ENCODE data around the gene HARBI1.

Gene HARBI1

GRCh38 chr11:46631676-46632075, 14.6 kb upstream of the HARBI1 start:
- H4K20me1 ChIP-seq (ENCODE audit: insufficient read depth, low read length) = no peaks in the 10 kb centered on the region
- H3K4me1 ChIP-seq (ENCODE audit: insufficient read depth, low read length) = no peaks in the 10 kb centered on the region
- no peaks in the 10 kb centered on the region for H3K27me3 ChIP-seq (ENCODE audit: insufficient read depth, low read length, poor library complexity)
- ATAC-seq (ENCODE audit: insufficient read depth, low read depth) (no peak), DNase-seq (no peak)
- H2AFZ ChIP-seq (ENCODE audit: low read depth, low read length) = no peak overlapping the region
- H3K4me2 ChIP-seq (ENCODE audit: insufficient read depth, low read length) = no peak overlapping the region
- H3K9ac ChIP-seq (ENCODE audit: low read depth, low read length) = no peak overlapping the region
- TF ChIP-seq EZH2 (IDR thresholded peaks at IDR 0.05; ENCODE audit: borderline replicate concordance, low read depth, low read length, severe bottlenecking) = no peak
- no peak for TF ChIP-seq CTCF (IDR thresholded peaks at IDR 0.05; ENCODE audit: borderline replicate concordance, extremely low read depth, low read length, poor library complexity, severe bottlenecking)
- peaks cover 50% of the 10 kb centered on the region for H3K36me3 ChIP-seq (ENCODE audit: insufficient read depth, low read length)
- H3K79me2 ChIP-seq (ENCODE audit: insufficient read depth, low read length) = peaks cover 39% of the 10 kb centered on the region
- no peak overlapping the region for H3K4me3 ChIP-seq (ENCODE audit: low read depth in 1 of 2, low read length in 2 of 2)
- H3K27ac ChIP-seq (ENCODE audit: low read length) = no peak overlapping the region
- no peaks in the 10 kb centered on the region for H3K9me3 ChIP-seq (ENCODE audit: insufficient read depth, low read length, severe bottlenecking)

GRCh38 chr11:46630237-46630636, 13.2 kb upstream of the HARBI1 start:
- Histone ChIP-seq H3K79me2 (ENCODE audit: insufficient read depth, low read length) (peaks cover 47% of the 10 kb centered on the region), H3K27ac (ENCODE audit: low read length) (no peak overlapping the region), H3K27me3 (ENCODE audit: insufficient read depth, low read length, poor library complexity) (no peaks in the 10 kb centered on the region), H3K4me1 (ENCODE audit: insufficient read depth, low read length) (no peaks in the 10 kb centered on the region), H3K36me3 (ENCODE audit: insufficient read depth, low read length) (peaks cover 57% of the 10 kb centered on the region), H3K4me3 (ENCODE audit: low read depth in 1 of 2, low read length in 2 of 2) (no peak overlapping the region), H4K20me1 (ENCODE audit: insufficient read depth, low read length) (peaks cover 3% of the 10 kb centered on the region; the same call in 1 of the 2 replicates), H2AFZ (ENCODE audit: low read depth, low read length) (no peak overlapping the region), H3K4me2 (ENCODE audit: insufficient read depth, low read length) (no peak overlapping the region), H3K9ac (ENCODE audit: low read depth, low read length) (no peak overlapping the region), H3K9me3 (ENCODE audit: insufficient read depth, low read length, severe bottlenecking) (no peaks in the 10 kb centered on the region)
- no peak for DNase-seq
- no peak for ATAC-seq (ENCODE audit: insufficient read depth, low read depth)
- TF ChIP-seq CTCF (IDR thresholded peaks at IDR 0.05; ENCODE audit: borderline replicate concordance, extremely low read depth, low read length, poor library complexity, severe bottlenecking) (no peak), EZH2 (IDR thresholded peaks at IDR 0.05; ENCODE audit: borderline replicate concordance, low read depth, low read length, severe bottlenecking) (no peak)

GRCh38 chr11:46628961-46629360, 11.9 kb upstream of the HARBI1 start:
- H3K9ac ChIP-seq (ENCODE audit: low read depth, low read length) = no peak overlapping the region
- no peaks in the 10 kb centered on the region for H3K4me1 ChIP-seq (ENCODE audit: insufficient read depth, low read length)
- no peak overlapping the region for H2AFZ ChIP-seq (ENCODE audit: low read depth, low read length)
- H3K27ac ChIP-seq (ENCODE audit: low read length) = no peak overlapping the region
- ATAC-seq (ENCODE audit: insufficient read depth, low read depth) (no peak), DNase-seq (no peak)
- H3K9me3 ChIP-seq (ENCODE audit: insufficient read depth, low read length, severe bottlenecking) = no peaks in the 10 kb centered on the region
- H3K27me3 ChIP-seq (ENCODE audit: insufficient read depth, low read length, poor library complexity) = no peaks in the 10 kb centered on the region
- TF ChIP-seq CTCF (IDR thresholded peaks at IDR 0.05; ENCODE audit: borderline replicate concordance, extremely low read depth, low read length, poor library complexity, severe bottlenecking) (no peak), EZH2 (IDR thresholded peaks at IDR 0.05; ENCODE audit: borderline replicate concordance, low read depth, low read length, severe bottlenecking) (no peak)
- H4K20me1 ChIP-seq (ENCODE audit: insufficient read depth, low read length) = peaks cover 9% of the 10 kb centered on the region
- H3K79me2 ChIP-seq (ENCODE audit: insufficient read depth, low read length) = peaks cover 59% of the 10 kb centered on the region
- no peak overlapping the region for H3K4me3 ChIP-seq (ENCODE audit: low read depth in 1 of 2, low read length in 2 of 2)
- no peak overlapping the region for H3K4me2 ChIP-seq (ENCODE audit: insufficient read depth, low read length)
- peaks cover 68% of the 10 kb centered on the region for H3K36me3 ChIP-seq (ENCODE audit: insufficient read depth, low read length)

GRCh38 chr11:46625406-46625805, 8.4 kb upstream of the HARBI1 start:
- H3K9ac ChIP-seq (ENCODE audit: low read depth, low read length) = no peak overlapping the region
- H3K9me3 ChIP-seq (ENCODE audit: insufficient read depth, low read length, severe bottlenecking) = no peaks in the 10 kb centered on the region
- H3K79me2 ChIP-seq (ENCODE audit: insufficient read depth, low read length) = peaks cover 74% of the 10 kb centered on the region
- no peak overlapping the region for H2AFZ ChIP-seq (ENCODE audit: low read depth, low read length)
- ATAC-seq (ENCODE audit: insufficient read depth, low read depth) = no peak
- H3K27ac ChIP-seq (ENCODE audit: low read length) = no peak overlapping the region
- no peak overlapping the region for H3K4me3 ChIP-seq (ENCODE audit: low read depth in 1 of 2, low read length in 2 of 2)
- no peak for DNase-seq
- no peak overlapping the region for H3K4me2 ChIP-seq (ENCODE audit: insufficient read depth, low read length)
- H3K36me3 ChIP-seq (ENCODE audit: insufficient read depth, low read length) = peaks cover 72% of the 10 kb centered on the region
- TF ChIP-seq EZH2 (IDR thresholded peaks at IDR 0.05; ENCODE audit: borderline replicate concordance, low read depth, low read length, severe bottlenecking) (no peak), CTCF (IDR thresholded peaks at IDR 0.05; ENCODE audit: borderline replicate concordance, extremely low read depth, low read length, poor library complexity, severe bottlenecking) (no peak)
- H3K4me1 ChIP-seq (ENCODE audit: insufficient read depth, low read length) = peaks cover 9% of the 10 kb centered on the region
- H4K20me1 ChIP-seq (ENCODE audit: insufficient read depth, low read length) = peaks cover 9% of the 10 kb centered on the region
- no peaks in the 10 kb centered on the region for H3K27me3 ChIP-seq (ENCODE audit: insufficient read depth, low read length, poor library complexity)
